PFSK-1 (cell line): ENCODE measurements around the gene SH3GL1.

Source experiments
- POLR2AphosphoS5 ChIP-seq: IDR thresholded peaks from 2 replicates; pipeline ENCODE4 v1.6.1; 2012; ENCODE audit warnings: low read depth, mild to moderate bottlenecking, control low read depth, low read length, moderate library complexity
- SIN3A ChIP-seq: IDR thresholded peaks from 2 replicates; pipeline ENCODE4 v1.6.1; 2012; ENCODE audit warnings: mild to moderate bottlenecking, low read length, moderate library complexity, borderline replicate concordance; ENCODE audit not compliant: insufficient read depth
- TAF1 ChIP-seq: IDR thresholded peaks from 2 replicates; pipeline ENCODE4 v1.6.1; 2012; ENCODE audit warnings: low read length, control low read depth, borderline replicate concordance; ENCODE audit not compliant: insufficient read depth

GRCh38 chr19:4365341-4365740 is 35.0 kb downstream of the SH3GL1 start:
- no peak for TF ChIP-seq TAF1
- no peak for TF ChIP-seq SIN3A
- TF ChIP-seq POLR2AphosphoS5, result no peak; the same call in 1 of the 2 replicates
